Activated T-helper 1 cell treated with anti-CD3 and anti-CD28 coated beads, Interleukin-12 subunit alpha, Interleukin-12 subunit beta, Interleukin-2, Interleukin-4 antibody, amounts not matched to agents 30 ng/mL and 10 ng/mL and 1 ng/mL, durations not matched to agents 14 hours and 24 hours and 36 hours (primary cell): ENCODE results near the gene FBXW11. TPM values are rescaled to one million over a fixed set of nuclear protein-coding genes. Genes with fewer than 3 reads are reported as not detected.
A peak's percentile ranks its signal among the peaks of the same experiment; 100 is the strongest.

ENCODE experiments used
- DNase-seq: peaks from one replicate; pipeline ENCODE4 v3.0.0; 2021; ENCODE audit warnings: low spot score
- H3K27ac Mint-ChIP-seq: one replicate; pipeline ENCODE4 v1.8.0; 2021; ENCODE audit warnings: mild to moderate bottlenecking, mixed read lengths
- H3K27me3 Mint-ChIP-seq: one replicate; pipeline ENCODE4 v1.8.0; 2022; ENCODE audit warnings: mild to moderate bottlenecking, moderate library complexity, mixed read lengths; ENCODE audit not compliant: insufficient read depth
- H3K36me3 Mint-ChIP-seq: one replicate; pipeline ENCODE4 v1.8.0; 2021; ENCODE audit warnings: low read depth, mixed read lengths
- H3K4me1 Mint-ChIP-seq: one replicate; pipeline ENCODE4 v1.8.0; 2021; ENCODE audit warnings: low read depth, mixed read lengths
- H3K4me3 Mint-ChIP-seq: one replicate; pipeline ENCODE4 v1.8.0; 2021; ENCODE audit warnings: mild to moderate bottlenecking, moderate library complexity, mixed read lengths
- H3K9me3 Mint-ChIP-seq: one replicate; pipeline ENCODE4 v1.8.0; 2021; ENCODE audit warnings: mixed read lengths
- intact Hi-C: fragments of 100-400 bp; cut with micrococcal nuclease; formaldehyde crosslinking; loops from one replicate; pipeline ENCODE4 v1.15.1; 2024
- total RNA-seq: library from RNA; stranded (reverse); gene quantifications from 2 replicates; pipeline ENCODE4 v1.2.3, GENCODE V29; 2022

Gene FBXW11
- total RNA-seq, result 55.6 and 57.9 TPM in 2 replicates

DNA sequence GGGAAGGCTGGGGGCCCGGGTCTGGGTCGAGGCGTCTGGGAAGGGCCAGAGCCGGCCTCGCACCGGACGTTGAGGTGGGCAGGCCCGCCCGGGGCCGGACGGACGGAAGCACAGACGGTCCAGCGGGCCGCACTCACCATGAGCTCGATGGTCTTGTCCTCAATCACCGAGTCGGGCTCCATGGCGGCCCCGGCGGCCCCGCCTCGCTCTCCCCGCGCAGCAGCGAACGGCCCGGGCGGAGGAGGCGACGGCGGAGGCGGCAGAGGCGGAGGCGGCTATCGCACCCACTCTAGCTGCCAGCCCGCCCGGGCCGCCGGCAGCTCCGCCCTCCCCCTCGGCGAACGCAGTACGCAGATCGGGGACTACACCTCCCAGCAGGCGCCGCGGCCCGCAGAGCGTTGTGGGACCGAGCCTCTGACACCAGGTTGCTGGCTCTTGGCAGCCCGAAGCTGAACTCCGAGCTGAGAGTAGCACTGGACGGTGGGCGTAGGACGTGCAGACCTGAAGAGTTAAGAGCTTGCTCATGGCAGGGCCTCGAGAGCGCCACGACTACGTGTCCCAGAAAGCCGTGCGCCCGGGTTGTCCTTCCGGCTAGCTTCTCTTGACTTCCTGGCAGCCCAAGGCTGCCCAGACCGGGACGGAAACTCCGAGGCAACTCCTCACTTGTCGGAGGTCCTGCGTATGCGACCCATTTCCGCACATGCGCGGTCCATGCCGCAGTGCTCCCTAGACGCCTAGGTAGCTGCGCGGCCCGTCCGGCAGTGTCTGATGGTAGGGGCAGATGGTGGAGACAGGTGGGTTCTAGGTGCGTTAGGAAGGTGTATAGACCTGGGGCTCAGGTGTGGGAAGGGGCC is at the start of gene FBXW11:
Gene FBXW11, minus strand, starts transcription at position 318 of the 854 bp plus-strand sequence. Its CDS starts 136 bp downstream, at position 182.
- H3K27ac Mint-ChIP-seq, result peak within 1 kb of the TSS; percentile 95
- H3K9me3 Mint-ChIP-seq, result no peaks in the 10 kb centered on the region
- peak within 1 kb of the TSS; percentile 95 for H3K4me3 Mint-ChIP-seq
- no peaks in the 10 kb centered on the region for H3K27me3 Mint-ChIP-seq
- H3K36me3 Mint-ChIP-seq, result peaks cover 17% of the 10 kb centered on the region
- intact Hi-C loops, result loop anchor here (1.0 to 10.0 kb wide), 16 partner anchors 28 to 1881 kb away; partner anchors contain the start of genes BOD1, CPEB4, CREBRF and DUSP1
- DNase-seq, result peak; percentile 93
- H3K4me1 Mint-ChIP-seq, result peaks cover 57% of the 10 kb centered on the region

DNA sequence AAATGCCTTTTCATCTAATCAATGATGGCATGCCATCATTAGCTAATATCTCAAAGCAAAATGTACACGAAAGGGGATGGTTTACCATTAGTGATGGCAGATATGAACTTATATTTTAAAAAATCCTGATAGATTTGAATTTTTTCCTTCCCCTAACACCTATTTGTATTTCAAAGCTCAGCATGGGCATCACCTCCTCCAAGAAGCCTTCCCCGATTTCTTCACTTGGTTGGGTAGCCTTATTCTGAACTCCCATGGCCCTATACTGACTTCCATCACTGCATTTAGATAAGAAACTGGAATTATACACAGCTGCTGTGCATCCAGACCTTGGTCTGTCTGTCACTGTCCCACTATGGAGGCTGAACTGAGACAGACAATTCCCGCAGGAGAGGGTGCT is 49.6 kb upstream of the FBXW11 start:
- Mint-ChIP-seq H3K27ac (no peak overlapping the region), H3K4me1 (peaks cover 21% of the 10 kb centered on the region), H3K27me3 (no peaks in the 10 kb centered on the region), H3K9me3 (no peaks in the 10 kb centered on the region), H3K36me3 (peaks cover 50% of the 10 kb centered on the region), H3K4me3 (no peak overlapping the region)
- no peak for DNase-seq
- intact Hi-C loops, result loop anchor here (5.0 kb wide), 1 partner anchor 144 kb away; no protein-coding TSS in a partner anchor

DNA sequence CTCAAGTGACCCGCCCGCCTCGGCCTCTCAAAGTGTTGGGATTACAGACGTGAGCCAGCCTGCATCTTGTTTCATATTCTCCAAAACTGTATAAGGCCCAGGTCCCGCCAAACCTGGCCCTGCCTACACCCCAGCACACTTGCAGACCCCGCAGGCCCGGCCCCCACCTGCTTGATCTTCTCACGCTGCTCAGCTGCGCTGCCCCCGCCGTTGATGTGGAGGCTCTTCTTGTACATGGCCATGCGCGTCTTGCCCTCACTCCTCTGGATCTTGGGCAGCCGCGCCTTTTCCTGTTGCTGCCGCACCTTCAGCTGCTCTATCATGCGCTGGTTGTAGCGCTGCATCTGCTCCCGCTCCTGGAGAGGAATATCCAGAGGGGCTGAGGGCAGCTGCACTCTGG is 49.0 kb upstream of the FBXW11 start:
- Mint-ChIP-seq H3K36me3 (peaks cover 45% of the 10 kb centered on the region), H3K4me3 (no peak overlapping the region), H3K27ac (no peak overlapping the region), H3K27me3 (no peaks in the 10 kb centered on the region), H3K9me3 (no peaks in the 10 kb centered on the region), H3K4me1 (peaks cover 21% of the 10 kb centered on the region)
- no peak for DNase-seq
- intact Hi-C loops, result loop anchor here (5.0 kb wide), 1 partner anchor 143 kb away; no protein-coding TSS in a partner anchor

DNA sequence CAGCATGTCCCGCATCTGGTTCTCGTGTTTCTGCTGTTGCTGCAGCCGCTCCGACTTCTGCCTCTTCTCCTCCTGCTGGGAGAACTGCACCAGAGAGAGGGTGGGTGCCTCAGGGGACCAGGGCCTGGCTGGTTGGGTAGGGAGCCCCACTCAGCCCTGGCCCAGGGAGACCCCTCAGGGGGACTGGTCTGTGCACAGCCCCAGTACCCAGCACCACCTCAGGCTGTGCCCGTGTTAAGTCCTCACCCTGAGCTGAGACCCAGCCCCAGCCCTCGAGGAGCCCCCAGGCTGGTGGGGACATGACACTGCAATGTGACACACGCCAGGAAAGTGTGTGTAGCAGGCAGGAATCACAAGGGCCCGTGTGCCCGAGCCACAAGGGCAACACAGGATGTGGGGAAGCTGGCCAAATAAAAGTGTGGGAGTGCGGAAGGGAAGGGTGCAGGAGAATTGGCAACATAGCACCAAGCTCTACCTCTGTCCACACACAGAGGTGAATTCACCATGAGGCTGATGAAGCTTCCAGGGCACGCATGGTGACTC is 48.2 kb upstream of the FBXW11 start:
- Mint-ChIP-seq H3K27ac (no peak overlapping the region), H3K36me3 (peaks cover 43% of the 10 kb centered on the region), H3K9me3 (no peaks in the 10 kb centered on the region)

DNA sequence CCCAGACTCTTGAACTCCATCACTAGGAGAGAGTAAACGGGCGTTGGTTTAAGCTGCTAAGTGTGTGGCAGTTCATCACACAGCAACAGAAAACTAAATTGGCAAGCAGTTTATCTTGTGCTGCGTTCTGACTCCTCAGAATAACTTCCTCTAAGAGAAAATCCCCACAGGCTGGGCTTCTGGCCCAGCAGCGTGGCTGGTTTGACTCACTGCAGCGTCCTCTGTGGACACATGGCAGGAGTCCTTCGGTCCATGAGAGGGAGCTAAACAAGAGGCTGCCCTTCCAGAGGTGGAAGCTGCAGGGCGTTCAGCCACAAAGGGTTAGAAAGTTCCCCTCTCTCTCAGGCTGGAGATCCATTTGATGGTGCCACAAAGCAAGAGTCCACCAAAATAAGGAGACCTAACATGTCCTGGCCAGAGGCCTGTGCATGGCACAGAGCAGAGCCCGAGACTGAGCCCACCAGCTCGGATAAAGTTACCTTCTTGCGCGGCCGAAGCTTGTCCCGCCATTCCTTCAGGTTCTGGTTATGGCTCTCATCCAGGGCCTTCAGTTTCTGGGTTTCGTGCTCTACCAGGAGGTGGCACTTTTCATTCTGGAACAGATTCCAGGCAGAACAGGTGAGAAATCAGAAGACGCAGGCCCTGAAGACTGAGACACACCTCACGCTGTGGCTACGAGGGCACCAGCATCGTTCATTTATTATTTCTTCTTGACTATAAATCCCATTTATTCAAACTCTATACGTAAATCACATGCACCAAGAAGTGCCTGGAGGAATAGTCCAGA is 46.2 kb upstream of the FBXW11 start:
- Mint-ChIP-seq H3K9me3 (no peaks in the 10 kb centered on the region), H3K27ac (no peak overlapping the region), H3K4me1 (peaks cover 24% of the 10 kb centered on the region), H3K27me3 (no peaks in the 10 kb centered on the region), H3K4me3 (no peak overlapping the region), H3K36me3 (peaks cover 50% of the 10 kb centered on the region)
- intact Hi-C loops, result no loop called here
- DNase-seq, result no peak

More for the DNA sequence above, 48.2 kb upstream of the FBXW11 start:
- no peaks in the 10 kb centered on the region for H3K27me3 Mint-ChIP-seq
- no peak overlapping the region for H3K4me3 Mint-ChIP-seq
- H3K4me1 Mint-ChIP-seq, result peaks cover 20% of the 10 kb centered on the region
- no peak for DNase-seq
- intact Hi-C loops, result loop anchor here (5.0 kb wide), 1 partner anchor 142 kb away; no protein-coding TSS in a partner anchor

DNA sequence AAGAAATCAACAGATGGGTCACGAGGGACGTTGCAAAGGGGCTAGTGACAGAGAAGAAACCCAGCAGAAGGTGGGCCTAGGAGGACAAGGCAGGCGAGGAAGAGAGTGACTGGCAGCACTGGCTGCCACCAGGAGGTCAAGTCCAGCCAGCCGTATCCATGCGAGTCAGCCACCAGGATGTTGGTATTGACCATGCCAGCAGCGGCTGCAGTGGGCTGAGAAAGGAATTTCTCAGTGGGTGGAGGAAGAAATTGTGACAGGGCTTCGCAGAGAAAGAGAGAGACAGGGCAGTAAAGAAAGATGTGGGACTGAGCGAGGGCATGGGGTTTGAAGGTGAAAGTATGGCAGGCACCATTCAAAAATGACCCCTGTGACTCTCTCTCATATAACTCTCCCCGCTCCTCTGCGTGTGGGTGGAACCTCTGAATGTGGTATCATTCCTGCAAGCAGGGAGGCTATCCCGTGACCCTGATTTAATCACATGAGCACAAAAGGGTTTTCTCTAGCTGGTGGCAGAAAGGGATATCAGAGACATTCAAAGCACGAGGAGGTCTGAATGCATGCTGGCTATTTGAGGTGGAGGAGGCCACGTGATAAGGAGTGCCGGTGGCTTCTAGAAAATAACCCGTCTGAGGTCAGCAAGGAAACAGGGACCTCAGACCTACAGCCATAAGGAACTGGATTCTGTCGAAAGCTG is 45.4 kb upstream of the FBXW11 start:
- Mint-ChIP-seq H3K4me1 (peaks cover 22% of the 10 kb centered on the region), H3K27me3 (no peaks in the 10 kb centered on the region), H3K36me3 (peaks cover 45% of the 10 kb centered on the region), H3K27ac (no peak overlapping the region), H3K4me3 (no peak overlapping the region), H3K9me3 (no peaks in the 10 kb centered on the region)
- intact Hi-C loops, result no loop called here
- no peak for DNase-seq

DNA sequence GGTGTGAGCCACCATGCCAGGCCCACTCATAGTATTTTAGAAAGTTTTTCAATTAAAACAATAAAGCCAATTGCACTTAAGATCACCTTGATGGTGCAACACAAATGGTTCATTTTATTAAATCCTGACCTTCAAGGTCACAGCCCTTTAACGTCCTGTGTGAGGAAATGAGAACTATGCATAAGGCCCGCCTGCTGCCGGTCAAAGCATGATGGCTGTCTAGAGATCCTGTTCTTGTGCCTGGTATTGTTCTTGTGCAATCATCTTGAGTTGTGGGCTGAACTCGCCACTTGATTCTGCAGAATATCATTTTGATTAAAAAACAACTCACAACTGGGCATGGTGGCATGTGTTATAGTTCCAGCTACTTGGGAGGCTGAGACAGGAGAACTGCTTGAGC is 43.6 kb upstream of the FBXW11 start:
- H3K4me1 Mint-ChIP-seq, result peaks cover 13% of the 10 kb centered on the region

DNA sequence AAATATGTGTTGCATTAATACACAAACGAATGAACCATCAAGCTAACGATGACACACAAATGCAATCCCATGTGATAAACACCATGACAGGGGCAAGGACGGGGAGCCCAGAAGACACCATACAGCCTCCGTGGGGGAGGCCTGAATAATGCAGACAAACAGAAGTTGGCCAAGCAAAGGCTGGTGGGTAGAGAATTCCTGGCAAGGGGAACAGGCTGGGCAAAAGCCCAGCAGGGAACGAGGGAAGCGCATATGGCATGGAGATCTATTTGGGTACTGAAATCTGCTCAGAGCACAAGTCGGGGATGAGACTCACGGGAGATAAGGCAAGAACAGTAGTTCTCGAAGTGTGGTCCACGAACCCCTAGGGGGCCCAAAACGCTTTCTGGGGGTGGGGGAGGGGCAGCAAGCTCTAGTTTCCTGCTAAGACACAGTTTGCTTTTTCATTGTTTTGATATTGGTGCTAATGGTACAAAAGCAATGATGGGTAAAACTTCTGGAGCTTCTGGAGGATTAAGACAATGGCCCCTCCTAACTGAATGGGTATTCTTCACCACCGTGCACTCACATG is 42.9 kb upstream of the FBXW11 start:
- no peaks in the 10 kb centered on the region for H3K27me3 Mint-ChIP-seq
- H3K4me3 Mint-ChIP-seq, result no peak overlapping the region
- intact Hi-C loops, result no loop called here
- DNase-seq, result no peak
- H3K27ac Mint-ChIP-seq, result peak overlapping the region; percentile 21
- peaks cover 13% of the 10 kb centered on the region for H3K4me1 Mint-ChIP-seq
- H3K36me3 Mint-ChIP-seq, result peaks cover 43% of the 10 kb centered on the region
- no peaks in the 10 kb centered on the region for H3K9me3 Mint-ChIP-seq

More for the DNA sequence above, 43.6 kb upstream of the FBXW11 start:
- Mint-ChIP-seq H3K9me3 (no peaks in the 10 kb centered on the region), H3K27me3 (no peaks in the 10 kb centered on the region), H3K4me3 (no peak overlapping the region), H3K36me3 (peaks cover 38% of the 10 kb centered on the region), H3K27ac (no peak overlapping the region)
- intact Hi-C loops, result no loop called here
- no peak for DNase-seq

DNA sequence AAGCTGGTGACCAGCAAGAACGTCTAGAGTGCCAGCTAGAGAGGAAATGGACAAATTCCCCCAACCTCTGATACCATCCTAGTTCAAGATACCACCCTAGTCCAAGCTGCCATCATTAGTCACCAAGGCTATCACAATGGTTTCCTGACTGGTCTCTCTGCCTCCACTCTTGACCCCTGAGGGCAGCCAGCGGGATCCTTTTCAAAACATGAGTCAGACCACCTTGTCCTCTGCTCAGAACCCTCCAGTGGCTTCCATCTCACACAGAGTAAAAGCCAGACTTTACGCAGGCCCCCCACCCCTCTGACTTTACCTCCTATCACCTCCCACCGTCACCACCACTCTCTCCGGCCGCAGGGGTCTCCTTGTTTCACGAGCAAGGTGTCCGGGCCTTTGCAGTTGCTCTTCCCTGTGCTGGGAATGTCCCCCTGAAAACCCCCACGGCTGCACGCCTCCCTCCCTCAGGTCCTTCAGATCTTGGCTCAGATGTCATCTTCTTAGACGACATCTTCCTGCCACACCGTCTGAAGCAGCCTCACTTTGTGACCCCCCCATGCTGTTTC is 42.2 kb upstream of the FBXW11 start:
- Mint-ChIP-seq H3K27me3 (no peaks in the 10 kb centered on the region), H3K4me3 (no peak overlapping the region), H3K27ac (peak overlapping the region; percentile 63), H3K36me3 (peaks cover 44% of the 10 kb centered on the region), H3K9me3 (no peaks in the 10 kb centered on the region), H3K4me1 (peaks cover 13% of the 10 kb centered on the region)
- intact Hi-C loops, result no loop called here
- DNase-seq, result no peak

DNA sequence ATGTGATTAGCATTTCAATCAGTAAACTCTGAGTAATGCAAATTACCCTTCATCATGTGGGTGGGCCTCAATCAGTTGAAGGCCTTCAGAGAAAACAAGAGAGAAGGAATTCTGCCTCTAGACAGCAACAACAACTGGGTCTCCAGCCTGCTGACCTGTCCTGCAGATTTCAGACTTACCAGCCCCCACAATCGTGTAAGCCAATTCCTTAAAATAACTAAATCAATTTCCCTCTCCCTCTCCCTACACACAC is 41.7 kb upstream of the FBXW11 start:
- Mint-ChIP-seq H3K36me3 (peaks cover 40% of the 10 kb centered on the region), H3K9me3 (no peaks in the 10 kb centered on the region), H3K27ac (no peak overlapping the region), H3K4me3 (no peak overlapping the region), H3K27me3 (no peaks in the 10 kb centered on the region), H3K4me1 (peaks cover 13% of the 10 kb centered on the region)
- DNase-seq, result no peak
- intact Hi-C loops, result no loop called here

DNA sequence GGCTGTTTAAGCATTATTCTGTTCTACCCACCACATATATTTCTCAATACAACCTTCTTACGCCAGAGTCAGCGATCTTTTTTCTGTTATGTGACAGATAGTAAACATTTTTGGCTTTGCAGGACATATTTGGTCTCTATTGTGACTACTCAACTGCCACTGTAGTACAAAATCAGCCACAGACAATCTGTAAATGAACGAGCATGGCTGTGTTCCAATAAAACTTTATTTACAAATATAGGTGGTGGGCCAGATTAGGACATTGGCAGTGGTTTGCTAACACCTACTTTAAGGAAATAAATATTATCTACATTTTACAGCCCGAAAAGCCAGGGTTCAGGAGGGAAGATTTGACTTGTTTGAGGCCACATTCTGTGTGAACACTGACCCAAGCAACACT is 40.2 kb upstream of the FBXW11 start:
- no peaks in the 10 kb centered on the region for H3K27me3 Mint-ChIP-seq
- intact Hi-C loops, result no loop called here
- no peak for DNase-seq
- no peak overlapping the region for H3K4me3 Mint-ChIP-seq
- H3K36me3 Mint-ChIP-seq, result peaks cover 32% of the 10 kb centered on the region
- H3K4me1 Mint-ChIP-seq, result peaks cover 13% of the 10 kb centered on the region
- no peaks in the 10 kb centered on the region for H3K9me3 Mint-ChIP-seq
- H3K27ac Mint-ChIP-seq, result no peak overlapping the region

DNA sequence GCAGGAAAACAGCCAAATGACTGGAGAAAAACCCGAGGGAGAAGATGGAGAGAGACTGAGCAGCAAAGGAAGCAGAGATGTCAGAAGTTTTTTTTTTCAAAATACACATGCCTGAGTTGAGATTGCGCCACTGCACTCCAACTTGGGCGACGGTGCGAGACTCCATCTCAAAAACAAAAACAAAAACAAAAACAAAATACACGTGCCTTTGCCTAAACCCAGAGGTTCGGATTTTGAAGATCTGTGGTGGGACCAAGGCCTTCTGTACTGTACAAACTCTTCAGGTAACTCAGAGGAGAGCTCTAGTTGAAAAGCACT is 38.8 kb upstream of the FBXW11 start:
- DNase-seq, result no peak
- Mint-ChIP-seq H3K27me3 (no peaks in the 10 kb centered on the region), H3K36me3 (peaks cover 28% of the 10 kb centered on the region), H3K9me3 (no peaks in the 10 kb centered on the region), H3K4me3 (no peak overlapping the region), H3K4me1 (peaks cover 13% of the 10 kb centered on the region), H3K27ac (no peak overlapping the region)
- intact Hi-C loops, result no loop called here
